Gastrocnemius medialis (tissue), 4 donors: ENCODE measurements around the gene CYP27A1. TPM values are rescaled to one million over a fixed set of nuclear protein-coding genes. Genes with fewer than 3 reads are reported as not detected.
A peak's percentile ranks its signal among the peaks of the same experiment; 100 is the strongest.

Experiments used
- ATAC-seq, 2 donors: fragments of 150-250 bp; one replicate each; pipeline ENCODE4 v1.9.1; 2016
- DNase-seq, 2 donors: peaks; one replicate each; pipeline ENCODE4 v3.0.0-alpha.2; 2019
- H3K27ac ChIP-seq, 4 donors: fragments of 200-600 bp; sonication (generic); 1 replicate in 1 of 4; 2 replicates in 3 of 4; pipeline ENCODE4 v1.5.1; 2016 to 2018; ENCODE audit warnings: mild to moderate bottlenecking in 2 of 4, moderate library complexity in 1 of 4
- H3K27me3 ChIP-seq, 3 donors: fragments of 200-600 bp; sonication (generic) in 2 of 3; 1 replicate in 1 of 3; 2 replicates in 2 of 3; pipeline versions ENCODE4 v1.5.1 to v1.6.0; 2016 to 2019; ENCODE audit warnings: mild to moderate bottlenecking in 1 of 3, moderate library complexity in 1 of 3
- H3K36me3 ChIP-seq, 2 donors: fragments of 200-600 bp; sonication (generic) in 1 of 2; one replicate each; pipeline ENCODE4 v1.5.1; 2017 to 2018
- H3K4me1 ChIP-seq, 2 donors: fragments of 200-600 bp; sonication (generic) in 1 of 2; one replicate each; pipeline ENCODE4 v1.5.1; 2016 to 2017; ENCODE audit warnings: mild to moderate bottlenecking in 2 of 2
- H3K4me3 ChIP-seq, 4 donors: fragments of 200-600 bp; sonication (generic) in 3 of 4; 1 replicate in 1 of 4; 2 replicates in 3 of 4; pipeline ENCODE4 v1.5.1; 2016 to 2019; ENCODE audit warnings: mild to moderate bottlenecking in 2 of 4
- H3K9me3 ChIP-seq, 3 donors: fragments of 200-600 bp; sonication (generic) in 2 of 3; 1 replicate in 1 of 3; 2 replicates in 2 of 3; pipeline ENCODE4 v1.5.1; 2016 to 2019
- CTCF ChIP-seq, 5 experiments: fragments of 450-650 bp in 3 of 5; fragments of 200-600 bp in 2 of 5; sonication (generic) in 2 of 5; IDR thresholded peaks in 4 of 5; conservative IDR thresholded peaks in 1 of 5; 1 replicate in 4 of 5; 2 replicates in 1 of 5; pipeline ENCODE4 v1.5.1; 2016 to 2019; ENCODE audit warnings: antibody characterized with exemption in 5 of 5, mild to moderate bottlenecking in 3 of 5, moderate library complexity in 3 of 5
- POLR2A ChIP-seq, 2 donors: fragments of 450-650 bp; IDR thresholded peaks; one replicate each; pipeline ENCODE4 v1.6.1; 2017; ENCODE audit warnings: antibody characterized with exemption in 2 of 2, mild to moderate bottlenecking in 2 of 2, moderate library complexity in 2 of 2
- in situ Hi-C, 4 donors: fragments of 200-750 bp; cut with MboI; loops; one replicate each; pipeline versions ENCODE4 v1.15.0 to v1.8.0; 2017; ENCODE audit warnings: low sequenced_read_pairs in 4 of 4
- intact Hi-C: fragments of 100-400 bp; cut with DNase I; formaldehyde crosslinking; loops from one replicate; pipeline ENCODE4 v1.15.1; 2023; ENCODE audit warnings: low total_unique reads
- total RNA-seq, 4 donors: library from RNA; depleted of rRNA; stranded (reverse); fragments of >200 nt; gene quantifications; one replicate each; pipeline versions ENCODE4 v1.1.0 to v1.2.3, GENCODE V29; 2016

Gene CYP27A1
- total RNA-seq, 4 donors from 2014 or later, result 17.9 to 56.3 (median 26.8) TPM

- ATAC-seq (no peak), DNase-seq (no peak)
- intact Hi-C loops (no loop called here), in situ Hi-C loops (no loop called here)
- no peak for TF ChIP-seq CTCF (IDR thresholded peaks at IDR 0.05 in 4 of 5, conservative IDR thresholded peaks at IDR 0.05 in 1 of 5)
- TF ChIP-seq POLR2A (IDR thresholded peaks at IDR 0.05), result no peak
- H3K27me3 ChIP-seq, result peaks cover 33 to 39% (median 33%) of the 10 kb centered on the region in 3 donors
- H3K4me3 ChIP-seq, result no peak overlapping the region
- H3K9me3 ChIP-seq, result no peaks in the 10 kb centered on the region
- peaks cover 11 to 18% of the 10 kb centered on the region in 2 donors for H3K4me1 ChIP-seq
- no peaks in the 10 kb centered on the region for H3K36me3 ChIP-seq
- H3K27ac ChIP-seq, result no peak overlapping the region
Measured at GRCh38 chr2:218856896-218857243, 74.9 kb downstream of the CYP27A1 start.

- TF ChIP-seq POLR2A (IDR thresholded peaks at IDR 0.05), result no peak
- no peak for TF ChIP-seq CTCF (IDR thresholded peaks at IDR 0.05 in 4 of 5, conservative IDR thresholded peaks at IDR 0.05 in 1 of 5)
- ATAC-seq (no peak), DNase-seq (no peak)
- Histone ChIP-seq H3K27ac (no peak overlapping the region), H3K9me3 (no peaks in the 10 kb centered on the region), H3K4me1 (peaks cover 11 to 18% of the 10 kb centered on the region in 2 donors), H3K36me3 (no peaks in the 10 kb centered on the region), H3K27me3 (peaks cover 38 to 40% (median 39%) of the 10 kb centered on the region in 3 donors), H3K4me3 (no peak overlapping the region)
- in situ Hi-C loops, result no loop called here
- intact Hi-C loops, result no loop called here
Measured at GRCh38 chr2:218857371-218858137, 75.6 kb downstream of the CYP27A1 start.

- Histone ChIP-seq H3K27ac (no peak overlapping the region), H3K4me3 (no peak overlapping the region), H3K4me1 (peaks cover 11 to 15% of the 10 kb centered on the region in 2 donors), H3K36me3 (no peaks in the 10 kb centered on the region), H3K9me3 (no peaks in the 10 kb centered on the region), H3K27me3 (peaks cover 39 to 44% (median 41%) of the 10 kb centered on the region in 3 donors)
- DNase-seq, result no peak
- no peak for TF ChIP-seq POLR2A (IDR thresholded peaks at IDR 0.05)
- no peak for TF ChIP-seq CTCF (IDR thresholded peaks at IDR 0.05 in 4 of 5, conservative IDR thresholded peaks at IDR 0.05 in 1 of 5)
- in situ Hi-C loops, result no loop called here
- ATAC-seq, result no peak
- intact Hi-C loops, result no loop called here
Measured at GRCh38 chr2:218858138-218858445, 76.1 kb downstream of the CYP27A1 start.

- no peak for TF ChIP-seq CTCF (IDR thresholded peaks at IDR 0.05 in 4 of 5, conservative IDR thresholded peaks at IDR 0.05 in 1 of 5)
- no peak for TF ChIP-seq POLR2A (IDR thresholded peaks at IDR 0.05)
- ATAC-seq (no peak), DNase-seq (no peak)
- no peaks in the 10 kb centered on the region for H3K36me3 ChIP-seq
- intact Hi-C loops, result no loop called here
- in situ Hi-C loops, result no loop called here
- H3K4me3 ChIP-seq, result peak overlapping the region in 3 of 4 donors; percentile 25 to 43 (median 41)
- H3K27ac ChIP-seq, result no peak overlapping the region
- H3K4me1 ChIP-seq, result peaks cover 9 to 11% of the 10 kb centered on the region in 2 donors
- H3K27me3 ChIP-seq, result peaks cover 38 to 44% (median 41%) of the 10 kb centered on the region in 3 donors
- no peaks in the 10 kb centered on the region for H3K9me3 ChIP-seq
Measured at GRCh38 chr2:218858671-218859555, 77.0 kb downstream of the CYP27A1 start.
